Measurements from ENCODE around the gene OR5I1.
A peak's percentile ranks its signal among the peaks of the same experiment; 100 is the strongest.
"Not testable (repeated sequence)": the region's sequence is repeated elsewhere in the genome, so short reads cannot be mapped to it uniquely, and the experiment has no call there.

Gene OR5I1

GRCh38 chr11:55936300-55936699 is at the start of gene OR5I1:
Gene OR5I1, minus strand, starts transcription at chr11:55936400. Its CDS starts 0 bp downstream, at chr11:55936400.
- DNase-seq (ENCODE audit: low spot score): no peak

- DNase-seq (ENCODE audit: low spot score): no peak
Observed at GRCh38 chr11:55970935-55971334, 34.7 kb upstream of the OR5I1 start.

GRCh38 chr11:55969845-55970244 is 33.6 kb upstream of the OR5I1 start, which contains the start of gene OR10AG1:
Gene OR10AG1, minus strand, starts transcription at chr11:55969945. Its CDS starts 38 bp downstream, at chr11:55969907.
- DNase-seq (ENCODE audit: low spot score): no peak

- no peak for DNase-seq (ENCODE audit: low spot score)
Observed at GRCh38 chr11:55967914-55968313, 31.7 kb upstream of the OR5I1 start.

GRCh38 chr11:55966391-55966790 is 30.2 kb upstream of the OR5I1 start:
- no peak for DNase-seq (ENCODE audit: low spot score)

GRCh38 chr11:55956521-55956920 is 20.3 kb upstream of the OR5I1 start:
- DNase-seq (ENCODE audit: low spot score): no peak

- DNase-seq (ENCODE audit: low spot score): no peak
Observed at GRCh38 chr11:55949330-55949729, 13.1 kb upstream of the OR5I1 start.

- DNase-seq (ENCODE audit: low spot score): peak; percentile 23
Observed at GRCh38 chr11:55942785-55943392, 6.7 kb upstream of the OR5I1 start.

- DNase-seq (ENCODE audit: low spot score): no peak
Observed at GRCh38 chr11:55920537-55920936, 15.7 kb downstream of the OR5I1 start.

- no peak for DNase-seq (ENCODE audit: low spot score)
Observed at GRCh38 chr11:55914482-55914881, 21.7 kb downstream of the OR5I1 start, which contains the start of gene OR5W2. Gene OR5W2, minus strand, starts transcription at chr11:55914582. Its CDS starts 0 bp downstream, at chr11:55914582.

- no peak for DNase-seq (ENCODE audit: low spot score)
Observed at GRCh38 chr11:55902308-55902707, 33.9 kb downstream of the OR5I1 start.

GRCh38 chr11:55895216-55895615 is 41.0 kb downstream of the OR5I1 start:
- DNase-seq (ENCODE audit: low spot score): no peak

- DNase-seq (ENCODE audit: low spot score): not testable (repeated sequence)
Observed at GRCh38 chr11:55885481-55885880, 50.7 kb downstream of the OR5I1 start.

Data from iPS-NIHi11 (cell line).